ENCODE measurements around the gene SLC9A5.

Gene SLC9A5

DNA sequence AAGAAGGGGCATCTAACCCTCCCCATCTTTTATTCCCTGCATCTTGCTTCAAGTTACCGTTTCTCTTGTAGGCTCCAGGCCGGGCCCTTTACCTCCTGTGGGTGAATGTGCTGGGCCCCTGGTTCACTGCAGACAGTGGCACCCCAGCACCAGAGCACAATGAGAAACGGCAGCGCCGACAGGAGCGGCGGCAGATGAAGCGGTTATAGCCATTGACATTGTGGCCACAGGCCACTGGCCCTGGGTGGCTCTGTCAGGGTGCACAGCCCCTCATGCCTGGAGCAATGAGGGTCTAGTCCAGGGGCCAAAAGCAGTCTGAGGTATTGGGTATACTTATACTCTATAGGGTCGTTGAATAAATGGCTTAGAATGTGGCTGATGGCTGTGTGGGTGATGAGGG is 19.9 kb upstream of the SLC9A5 start:
- Histone ChIP-seq H3K4me1 (ENCODE audit: insufficient read depth, low read length) (peaks cover 33% of the 10 kb centered on the region), H3K79me2 (ENCODE audit: insufficient read depth, low read length) (peaks cover 28% of the 10 kb centered on the region), H3K27me3 (ENCODE audit: insufficient read depth, low read length, poor library complexity) (no peaks in the 10 kb centered on the region), H3K9me3 (ENCODE audit: insufficient read depth, low read length, severe bottlenecking) (no peaks in the 10 kb centered on the region), H4K20me1 (ENCODE audit: insufficient read depth, low read length) (peaks cover 22% of the 10 kb centered on the region; the same call in 1 of the 2 replicates), H3K4me2 (ENCODE audit: insufficient read depth, low read length) (0 out of 2 replicates have a peak overlapping the region, but pooled peaks have one; percentile 98), H3K9ac (ENCODE audit: low read depth, low read length) (no peak overlapping the region), H3K27ac (ENCODE audit: low read length) (no peak overlapping the region), H3K4me3 (ENCODE audit: low read depth in 1 of 2, low read length in 2 of 2) (no peak overlapping the region), H3K36me3 (ENCODE audit: insufficient read depth, low read length) (peaks cover 55% of the 10 kb centered on the region), H2AFZ (ENCODE audit: low read depth, low read length) (no peak overlapping the region)
- no peak for TF ChIP-seq EZH2 (IDR thresholded peaks at IDR 0.05; ENCODE audit: borderline replicate concordance, low read depth, low read length, severe bottlenecking)
- TF ChIP-seq, protein P1, sequence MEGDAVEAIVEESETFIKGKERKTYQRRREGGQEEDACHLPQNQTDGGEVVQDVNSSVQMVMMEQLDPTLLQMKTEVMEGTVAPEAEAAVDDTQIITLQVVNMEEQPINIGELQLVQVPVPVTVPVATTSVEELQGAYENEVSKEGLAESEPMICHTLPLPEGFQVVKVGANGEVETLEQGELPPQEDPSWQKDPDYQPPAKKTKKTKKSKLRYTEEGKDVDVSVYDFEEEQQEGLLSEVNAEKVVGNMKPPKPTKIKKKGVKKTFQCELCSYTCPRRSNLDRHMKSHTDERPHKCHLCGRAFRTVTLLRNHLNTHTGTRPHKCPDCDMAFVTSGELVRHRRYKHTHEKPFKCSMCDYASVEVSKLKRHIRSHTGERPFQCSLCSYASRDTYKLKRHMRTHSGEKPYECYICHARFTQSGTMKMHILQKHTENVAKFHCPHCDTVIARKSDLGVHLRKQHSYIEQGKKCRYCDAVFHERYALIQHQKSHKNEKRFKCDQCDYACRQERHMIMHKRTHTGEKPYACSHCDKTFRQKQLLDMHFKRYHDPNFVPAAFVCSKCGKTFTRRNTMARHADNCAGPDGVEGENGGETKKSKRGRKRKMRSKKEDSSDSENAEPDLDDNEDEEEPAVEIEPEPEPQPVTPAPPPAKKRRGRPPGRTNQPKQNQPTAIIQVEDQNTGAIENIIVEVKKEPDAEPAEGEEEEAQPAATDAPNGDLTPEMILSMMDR (IDR thresholded peaks at IDR 0.05; ENCODE audit: borderline replicate concordance, extremely low read depth, low read length, poor library complexity, severe bottlenecking) = no peak
- DNase-seq = no peak
- ATAC-seq (ENCODE audit: insufficient read depth, low read depth) = no peak

DNA sequence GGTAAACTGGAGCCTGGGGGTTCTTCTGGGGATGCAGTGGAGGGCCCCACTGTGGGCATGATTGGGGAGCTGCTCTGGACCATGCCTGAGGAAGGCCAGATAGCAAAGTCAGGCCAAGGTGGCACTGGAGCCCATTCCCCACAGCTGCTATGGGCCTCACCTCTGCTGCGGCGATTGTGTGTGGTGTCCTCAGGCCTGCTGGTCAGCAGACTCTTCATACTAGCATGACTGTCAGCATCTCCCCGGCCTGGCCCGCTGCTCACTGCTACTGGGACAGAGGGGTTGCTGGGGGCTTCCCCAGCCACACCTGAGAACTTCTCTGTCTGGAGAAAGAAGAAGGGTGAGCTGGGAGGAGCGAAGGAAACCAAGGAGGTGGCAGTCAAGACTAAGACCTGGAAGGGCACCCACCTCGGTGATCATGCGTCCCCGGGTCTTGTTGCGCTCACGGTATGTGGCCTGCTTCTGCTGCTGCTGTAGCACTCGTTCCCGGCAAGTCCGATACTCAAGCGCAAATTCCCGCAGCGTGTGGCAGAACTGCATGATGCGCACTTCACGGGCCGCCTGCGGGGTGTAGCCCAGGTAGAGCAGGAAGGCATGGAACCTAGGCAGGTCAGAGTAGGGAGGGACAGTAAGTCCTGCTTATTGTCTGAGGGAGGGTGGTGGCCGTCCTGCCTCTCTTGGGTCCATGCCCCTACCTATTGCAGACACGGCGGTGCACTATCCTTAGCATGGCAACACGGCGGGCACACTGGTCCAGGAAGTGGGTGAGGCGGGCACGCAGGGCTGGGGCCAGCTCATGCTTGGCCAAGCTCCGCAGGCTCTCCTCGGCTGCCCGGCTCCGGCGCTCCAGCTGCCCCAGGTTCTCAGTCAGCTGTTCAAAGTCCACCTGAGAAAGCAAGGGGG is 18.6 kb upstream of the SLC9A5 start:
- no peak overlapping the region for H3K9ac ChIP-seq (ENCODE audit: low read depth, low read length)
- H3K4me1 ChIP-seq (ENCODE audit: insufficient read depth, low read length) = peaks cover 35% of the 10 kb centered on the region
- H3K27me3 ChIP-seq (ENCODE audit: insufficient read depth, low read length, poor library complexity) = no peaks in the 10 kb centered on the region
- no peak overlapping the region for H3K4me2 ChIP-seq (ENCODE audit: insufficient read depth, low read length)
- H2AFZ ChIP-seq (ENCODE audit: low read depth, low read length) = no peak overlapping the region
- TF ChIP-seq EZH2 (IDR thresholded peaks at IDR 0.05; ENCODE audit: borderline replicate concordance, low read depth, low read length, severe bottlenecking) = no peak
- TF ChIP-seq, protein P1 (IDR thresholded peaks at IDR 0.05; ENCODE audit: borderline replicate concordance, extremely low read depth, low read length, poor library complexity, severe bottlenecking) = no peak
- no peaks in the 10 kb centered on the region for H3K9me3 ChIP-seq (ENCODE audit: insufficient read depth, low read length, severe bottlenecking)
- peaks cover 22% of the 10 kb centered on the region; the same call in 1 of the 2 replicates for H4K20me1 ChIP-seq (ENCODE audit: insufficient read depth, low read length)
- H3K27ac ChIP-seq (ENCODE audit: low read length) = no peak overlapping the region
- no peak for ATAC-seq (ENCODE audit: insufficient read depth, low read depth)
- H3K36me3 ChIP-seq (ENCODE audit: insufficient read depth, low read length) = peaks cover 65% of the 10 kb centered on the region
- H3K4me3 ChIP-seq (ENCODE audit: low read depth in 1 of 2, low read length in 2 of 2) = no peak overlapping the region
- peaks cover 38% of the 10 kb centered on the region for H3K79me2 ChIP-seq (ENCODE audit: insufficient read depth, low read length)
- DNase-seq = no peak

DNA sequence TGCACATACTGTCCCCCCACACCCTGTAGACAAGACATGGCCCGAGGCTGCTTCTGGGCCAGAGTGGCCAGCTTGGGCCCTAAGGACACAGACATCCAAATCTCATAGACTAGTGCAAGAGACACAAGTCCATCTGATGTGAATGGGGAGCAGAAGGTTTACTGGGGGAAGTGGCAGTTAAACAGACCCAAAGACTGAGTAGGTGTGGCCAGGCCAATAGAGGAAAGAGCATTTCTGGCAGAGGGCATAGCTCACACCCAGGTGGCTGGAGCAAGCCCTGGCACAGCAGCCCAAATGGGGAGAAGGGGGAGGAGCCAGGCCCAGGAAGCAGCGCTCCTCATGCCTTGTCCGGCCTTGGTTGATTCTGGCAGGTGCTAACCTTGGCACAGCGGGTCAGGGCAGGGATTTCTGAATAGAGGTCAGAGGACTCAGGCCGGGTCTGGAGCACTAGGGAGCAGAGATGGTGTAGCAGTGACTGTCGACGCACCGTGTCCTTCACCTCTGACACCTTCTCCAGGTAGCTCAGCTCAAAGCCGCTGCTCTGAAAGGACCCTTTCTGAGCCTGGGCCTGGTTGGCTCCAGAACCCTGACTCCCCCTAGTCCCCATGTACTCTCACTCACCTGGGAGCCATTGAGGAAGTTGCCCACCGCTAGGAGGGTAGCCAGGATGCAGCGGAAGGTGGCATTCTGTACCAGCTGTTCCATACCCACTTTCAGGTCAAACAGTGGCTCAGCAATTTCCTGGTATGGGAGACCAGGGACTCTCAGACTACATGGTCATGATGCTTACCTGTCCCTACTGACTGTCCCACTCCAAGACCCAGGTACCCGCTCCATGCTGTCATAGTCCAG is 17.7 kb upstream of the SLC9A5 start:
- Histone ChIP-seq H3K4me3 (ENCODE audit: low read depth in 1 of 2, low read length in 2 of 2) (no peak overlapping the region), H2AFZ (ENCODE audit: low read depth, low read length) (no peak overlapping the region), H4K20me1 (ENCODE audit: insufficient read depth, low read length) (peaks cover 22% of the 10 kb centered on the region; the same call in 1 of the 2 replicates), H3K4me2 (ENCODE audit: insufficient read depth, low read length) (no peak overlapping the region), H3K9ac (ENCODE audit: low read depth, low read length) (no peak overlapping the region), H3K27ac (ENCODE audit: low read length) (no peak overlapping the region), H3K79me2 (ENCODE audit: insufficient read depth, low read length) (peaks cover 40% of the 10 kb centered on the region), H3K9me3 (ENCODE audit: insufficient read depth, low read length, severe bottlenecking) (no peaks in the 10 kb centered on the region), H3K36me3 (ENCODE audit: insufficient read depth, low read length) (peaks cover 65% of the 10 kb centered on the region), H3K27me3 (ENCODE audit: insufficient read depth, low read length, poor library complexity) (no peaks in the 10 kb centered on the region), H3K4me1 (ENCODE audit: insufficient read depth, low read length) (peaks cover 35% of the 10 kb centered on the region)
- no peak for ATAC-seq (ENCODE audit: insufficient read depth, low read depth)
- TF ChIP-seq, protein P1 (IDR thresholded peaks at IDR 0.05; ENCODE audit: borderline replicate concordance, extremely low read depth, low read length, poor library complexity, severe bottlenecking) = no peak
- no peak for TF ChIP-seq EZH2 (IDR thresholded peaks at IDR 0.05; ENCODE audit: borderline replicate concordance, low read depth, low read length, severe bottlenecking)
- DNase-seq = no peak
